HG02840 (cell line): ENCODE results near the gene VAPB.
"Not testable (repeated sequence)": the region's sequence is repeated elsewhere in the genome, so short reads cannot be mapped to it uniquely, and the experiment has no call there.

Experiments used
- ATAC-seq: cut with Tn5 transposase; IDR thresholded peaks from one replicate; pipeline ENCODE4 v1.9.1; 2021; ENCODE audit warnings: mild to moderate bottlenecking, moderate library complexity, moderate number of reproducible peaks; ENCODE audit not compliant: unreplicated experiment, low FRiP score

Gene VAPB

GRCh38 chr20:58406422-58407001 is 17.5 kb downstream of the VAPB start:
- ATAC-seq = no peak

- no peak for ATAC-seq
These were observed 18.3 kb downstream of the VAPB start for GRCh38 chr20:58407201-58407873.

- no peak for ATAC-seq
These were observed 19.0 kb downstream of the VAPB start for GRCh38 chr20:58407966-58408557.

- no peak for ATAC-seq
These were observed 19.7 kb downstream of the VAPB start for GRCh38 chr20:58408603-58409246.

- ATAC-seq = not testable (repeated sequence)
These were observed 25.2 kb downstream of the VAPB start for GRCh38 chr20:58414216-58414615.

GRCh38 chr20:58414786-58415185 is 25.8 kb downstream of the VAPB start:
- ATAC-seq = not testable (repeated sequence)

GRCh38 chr20:58416057-58416456 is 27.0 kb downstream of the VAPB start:
- no peak for ATAC-seq

- ATAC-seq = no peak
These were observed 27.8 kb downstream of the VAPB start for GRCh38 chr20:58416835-58417234.

- ATAC-seq = no peak
These were observed 28.4 kb downstream of the VAPB start for GRCh38 chr20:58417438-58417837.

- ATAC-seq = no peak
These were observed 30.1 kb downstream of the VAPB start for GRCh38 chr20:58418949-58419748.

- no peak for ATAC-seq
These were observed 31.9 kb downstream of the VAPB start for GRCh38 chr20:58420798-58421496.

GRCh38 chr20:58421497-58421850 is 32.4 kb downstream of the VAPB start:
- no peak for ATAC-seq

- no peak for ATAC-seq
These were observed 35.4 kb downstream of the VAPB start for GRCh38 chr20:58424218-58424969.

- ATAC-seq = not testable (repeated sequence)
These were observed 38.5 kb downstream of the VAPB start for GRCh38 chr20:58427571-58427970.

GRCh38 chr20:58428364-58428763 is 39.3 kb downstream of the VAPB start:
- no peak for ATAC-seq

GRCh38 chr20:58429303-58429702 is 40.3 kb downstream of the VAPB start:
- ATAC-seq = no peak

- ATAC-seq = no peak
These were observed 42.1 kb downstream of the VAPB start for GRCh38 chr20:58431134-58431533.

GRCh38 chr20:58432186-58432954 is 43.3 kb downstream of the VAPB start:
- ATAC-seq = no peak
